SU-DHL-6 (cell line): Measurements from ENCODE around the gene RNF222.

Experiments
- EZH2phosphoT487 ChIP-seq: fragments of 200-600 bp; sonication (generic), shearing (Covaris generic); conservative IDR thresholded peaks from 2 replicates; pipeline ENCODE4 v1.6.1; 2018; ENCODE audit warnings: mild to moderate bottlenecking, antibody characterized with exemption, low read length, moderate library complexity, mixed read lengths
- TF ChIP-seq, protein P1 (sequence below): fragments of 200-600 bp; sonication (generic); IDR thresholded peaks from one replicate; pipeline ENCODE4 v1.5.1; 2017; ENCODE audit warnings: antibody characterized with exemption, mild to moderate bottlenecking, low read length, moderate library complexity; ENCODE audit not compliant: insufficient read depth, poor library complexity, severe bottlenecking

DNA sequence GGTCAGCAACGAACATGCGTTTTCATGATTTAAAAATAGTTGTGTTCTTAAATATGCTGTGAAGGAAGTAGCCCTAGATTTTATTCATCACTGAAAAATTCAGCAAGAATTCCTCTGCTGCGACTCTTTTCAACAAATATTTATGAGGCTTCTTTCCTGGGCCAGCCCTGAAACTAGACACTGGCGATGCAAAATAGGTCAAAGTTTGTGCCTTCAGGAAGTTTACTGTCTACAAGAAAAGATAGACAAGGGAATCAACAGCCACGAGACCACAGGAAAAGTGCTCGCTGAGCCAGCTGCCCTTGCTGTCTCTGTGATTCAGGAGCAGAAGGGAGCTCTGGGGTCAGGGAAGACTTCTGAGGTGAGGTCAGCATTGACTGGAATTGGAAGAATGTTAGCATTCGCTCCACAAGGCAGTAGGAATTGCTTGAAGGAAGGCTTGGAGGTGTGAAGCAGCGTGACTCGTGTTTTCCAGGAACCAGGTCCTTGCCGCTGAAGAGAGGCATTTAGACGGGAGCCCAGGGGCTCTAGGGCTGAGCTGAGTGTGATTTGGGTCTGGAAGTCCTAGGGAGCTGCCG lies 12.7 kb downstream of the RNF222 start:
- TF ChIP-seq, protein P1, sequence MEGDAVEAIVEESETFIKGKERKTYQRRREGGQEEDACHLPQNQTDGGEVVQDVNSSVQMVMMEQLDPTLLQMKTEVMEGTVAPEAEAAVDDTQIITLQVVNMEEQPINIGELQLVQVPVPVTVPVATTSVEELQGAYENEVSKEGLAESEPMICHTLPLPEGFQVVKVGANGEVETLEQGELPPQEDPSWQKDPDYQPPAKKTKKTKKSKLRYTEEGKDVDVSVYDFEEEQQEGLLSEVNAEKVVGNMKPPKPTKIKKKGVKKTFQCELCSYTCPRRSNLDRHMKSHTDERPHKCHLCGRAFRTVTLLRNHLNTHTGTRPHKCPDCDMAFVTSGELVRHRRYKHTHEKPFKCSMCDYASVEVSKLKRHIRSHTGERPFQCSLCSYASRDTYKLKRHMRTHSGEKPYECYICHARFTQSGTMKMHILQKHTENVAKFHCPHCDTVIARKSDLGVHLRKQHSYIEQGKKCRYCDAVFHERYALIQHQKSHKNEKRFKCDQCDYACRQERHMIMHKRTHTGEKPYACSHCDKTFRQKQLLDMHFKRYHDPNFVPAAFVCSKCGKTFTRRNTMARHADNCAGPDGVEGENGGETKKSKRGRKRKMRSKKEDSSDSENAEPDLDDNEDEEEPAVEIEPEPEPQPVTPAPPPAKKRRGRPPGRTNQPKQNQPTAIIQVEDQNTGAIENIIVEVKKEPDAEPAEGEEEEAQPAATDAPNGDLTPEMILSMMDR, result no peak
- TF ChIP-seq EZH2phosphoT487, result no peak
